T-cell (primary cell): ENCODE data around the gene RGS14. TPM values are rescaled to one million over a fixed set of nuclear protein-coding genes. Genes with fewer than 3 reads are reported as not detected.
"Not testable (repeated sequence)": the region's sequence is repeated elsewhere in the genome, so short reads cannot be mapped to it uniquely, and the experiment has no call there.

Experiments
- ATAC-seq, 4 experiments: fragments of 200-7000 bp in 3 of 4; fragments of 150-1000 bp in 1 of 4; cut with Tn5 transposase; replicated peaks in 1 of 4; 1 replicate in 3 of 4; 2 replicates in 1 of 4; pipeline ENCODE4 v1.10.0; 2021; ENCODE audit warnings: moderate library complexity in 3 of 4, mild to moderate bottlenecking in 2 of 4, moderate number of reproducible peaks in 1 of 4
- CTCF ChIA-PET, 2 donors: fragments of 300-600 bp; sonication (Branson Sonifier 250); formaldehyde crosslinking; loops; one replicate each; lab custom pipeline; 2022; ENCODE audit warnings: antibody characterized with exemption in 2 of 2; lab: Charles Lee
- POLR2A ChIA-PET, 2 donors: fragments of 300-600 bp; sonication (Branson Sonifier 250); formaldehyde crosslinking; loops; one replicate each; lab custom pipeline; 2022; ENCODE audit warnings: antibody characterized with exemption in 2 of 2; lab: Charles Lee
- DNase-seq, 35 experiments: peaks; one replicate each; pipeline versions ENCODE4 v3.0.0 to v3.0.0-alpha.2; 2013 to 2023
- H3K27ac ChIP-seq: one replicate; pipeline ENCODE4 v1.5.1; 2013; ENCODE audit warnings: low read length
- H3K27me3 ChIP-seq, 2 experiments: replicated peaks in 1 of 2; 1 replicate in 1 of 2; 2 replicates in 1 of 2; pipeline versions ENCODE4 v1.6.1 to v1.7.0; 2013; ENCODE audit warnings: low read length in 1 of 2, mixed read lengths in 1 of 2; ENCODE audit not compliant: control insufficient read depth in 2 of 2, insufficient read depth in 2 of 2; ENCODE audit errors: extremely low read depth in 1 of 2
- H3K36me3 ChIP-seq, 2 donors: 1 replicate in 1 of 2; 2 replicates in 1 of 2; pipeline versions ENCODE4 v1.6.1 to v1.7.0; 2013; ENCODE audit warnings: low read length in 1 of 2; ENCODE audit not compliant: control insufficient read depth in 2 of 2, insufficient read depth in 1 of 2; ENCODE audit errors: extremely low read depth in 1 of 2
- H3K4me1 ChIP-seq, 2 experiments: 1 replicate in 1 of 2; 2 replicates in 1 of 2; pipeline versions ENCODE4 v1.6.1 to v1.7.0; 2013; ENCODE audit warnings: low read length in 2 of 2, mixed read lengths in 1 of 2; ENCODE audit not compliant: insufficient read depth in 2 of 2, control insufficient read depth in 1 of 2; ENCODE audit errors: extremely low read depth in 1 of 2
- H3K4me3 ChIP-seq, 2 donors: 1 replicate in 1 of 2; 2 replicates in 1 of 2; pipeline versions ENCODE4 v1.5.1 to v1.7.0; 2013; ENCODE audit warnings: mild to moderate bottlenecking in 2 of 2, low read length in 1 of 2, moderate library complexity in 1 of 2; ENCODE audit not compliant: control insufficient read depth in 1 of 2; ENCODE audit errors: extremely low read depth in 1 of 2
- H3K9me3 ChIP-seq: 2 replicates; pipeline ENCODE4 v1.7.0; 2013
- H3K27ac Mint-ChIP-seq, 2 donors: one replicate each; pipeline ENCODE4 v1.8.0; 2020 to 2021; ENCODE audit warnings: mild to moderate bottlenecking in 2 of 2, mixed read lengths in 2 of 2
- H3K27me3 Mint-ChIP-seq, 2 donors: one replicate each; pipeline ENCODE4 v1.8.0; 2021 to 2022; ENCODE audit warnings: mixed read lengths in 2 of 2
- H3K36me3 Mint-ChIP-seq: one replicate; pipeline ENCODE4 v1.8.0; 2021; ENCODE audit warnings: mixed read lengths
- H3K4me1 Mint-ChIP-seq, 3 donors: one replicate each; pipeline ENCODE4 v1.8.0; 2020 to 2022; ENCODE audit warnings: mixed read lengths in 3 of 3, mild to moderate bottlenecking in 1 of 3
- H3K4me3 Mint-ChIP-seq, 3 donors: one replicate each; pipeline ENCODE4 v1.8.0; 2020 to 2022; ENCODE audit warnings: mild to moderate bottlenecking in 3 of 3, mixed read lengths in 3 of 3, moderate library complexity in 3 of 3
- H3K9me3 Mint-ChIP-seq, 3 donors: one replicate each; pipeline ENCODE4 v1.8.0; 2020 to 2022; ENCODE audit warnings: mixed read lengths in 3 of 3
- WGBS: methylation state at CpG from one replicate; pipeline ENCODE4 v1.1.5; 2013; ENCODE audit warnings: missing lambda C conversion rate; ENCODE audit not compliant: insufficient coverage; 5-methylcytosine and 5-hydroxymethylcytosine counted together
- total RNA-seq, 35 experiments: library from RNA in 6 of 35; stranded (reverse) in 6 of 35; fragments of 120-200 nt in 1 of 35; gene quantifications; one replicate each; pipeline versions ENCODE4 v1.2.1 to v1.2.4 and lab custom pipeline; 2013 to 2026

The RGS14 gene
- total RNA-seq, 5 donors from 2014 or later (not counting 1 experiment from before 2014, with no cell fraction given) = 85.7 to 209 (median 195) TPM

DNA sequence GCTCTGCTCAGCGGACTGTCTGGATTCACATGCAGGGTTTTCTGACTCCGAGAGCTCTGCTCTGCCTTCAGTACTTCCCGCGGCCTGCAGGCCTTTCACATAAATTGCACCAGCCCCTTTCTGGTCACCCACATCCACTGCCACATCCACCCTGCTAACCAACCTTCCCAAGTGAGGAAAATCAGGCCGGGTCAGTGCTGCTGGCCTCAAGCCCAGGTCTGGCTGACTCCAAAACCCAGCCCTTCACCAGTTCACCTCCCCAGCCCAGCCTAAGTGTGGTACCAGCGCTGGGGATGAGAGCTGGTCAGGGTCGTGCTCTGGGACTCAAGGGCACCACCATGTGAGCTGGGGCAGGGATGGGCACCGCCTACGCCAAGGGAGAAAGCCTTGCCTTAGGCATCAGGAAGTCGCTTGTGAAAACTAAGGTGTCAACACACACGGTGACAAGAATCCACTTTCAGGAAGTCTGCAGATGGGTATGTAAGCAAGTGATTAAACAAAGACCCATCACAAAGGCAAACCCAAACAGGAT lies 18.6 kb upstream of the RGS14 start:
- POLR2A ChIA-PET = no interaction called here
- DNase-seq (peak in 1 of 35 experiments; percentile 17), ATAC-seq (no peak)
- H3K4me3 Mint-ChIP-seq = no peak overlapping the region
- peaks cover 0 to 7% (median 0%) of the 10 kb centered on the region in 3 donors for H3K9me3 Mint-ChIP-seq
- peak overlapping the region in 1 of 2 donors; percentile 63 for H3K27ac Mint-ChIP-seq
- CTCF ChIA-PET = interaction anchor here in 1 of 2 donors (0.6 kb wide), 1 partner anchor 159 kb away, joined by 3 read pairs; no protein-coding TSS in a partner anchor
- H3K36me3 Mint-ChIP-seq = peaks cover 46% of the 10 kb centered on the region
- Histone ChIP-seq H3K4me3 (no peak overlapping the region), H3K27me3 (no peaks in the 10 kb centered on the region), H3K27ac (peak overlapping the region; percentile 21), H3K36me3 (peaks cover 24 to 72% of the 10 kb centered on the region in 2 donors), H3K4me1 (peaks cover 0 to 15% of the 10 kb centered on the region in 2 experiments), H3K9me3 (no peaks in the 10 kb centered on the region)
- H3K4me1 Mint-ChIP-seq = peaks cover 17 to 25% (median 23%) of the 10 kb centered on the region in 3 donors
- WGBS = 77% methylated on average over 9 of the region's 11 CpGs
- no peaks in the 10 kb centered on the region for H3K27me3 Mint-ChIP-seq

DNA sequence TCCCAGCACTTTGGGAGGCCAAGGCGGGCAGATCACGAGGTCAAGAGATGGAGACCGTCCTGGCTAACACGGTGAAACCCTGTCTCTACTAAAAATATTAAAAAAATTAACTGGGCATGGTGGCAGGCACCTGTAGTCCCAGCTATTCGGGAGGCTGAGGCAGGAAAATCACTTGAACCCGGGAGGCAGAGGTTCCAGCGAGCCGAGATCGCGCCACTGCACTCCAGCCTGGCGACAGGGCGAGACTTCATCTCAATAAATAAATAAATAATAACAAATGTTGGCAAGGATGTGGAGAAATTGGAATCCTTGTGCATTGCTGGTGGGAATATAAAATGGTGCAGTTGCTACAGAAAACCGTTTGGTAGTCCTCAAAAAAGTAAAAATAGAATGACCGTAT lies 14.7 kb upstream of the RGS14 start:
- H3K4me3 ChIP-seq, CTCF ChIA-PET, ATAC-seq, H3K9me3 ChIP-seq, H3K4me3 Mint-ChIP-seq, POLR2A ChIA-PET, H3K27me3 ChIP-seq, H3K9me3 Mint-ChIP-seq, H3K27ac ChIP-seq, H3K27ac Mint-ChIP-seq, H3K27me3 Mint-ChIP-seq, DNase-seq: not testable (repeated sequence)
- peaks cover 29 to 46% (median 44%) of the 10 kb centered on the region in 3 donors for H3K4me1 Mint-ChIP-seq
- 100% methylated on average over 6 of the region's 14 CpGs for WGBS
- peaks cover 32% of the 10 kb centered on the region for H3K36me3 Mint-ChIP-seq
- Histone ChIP-seq H3K36me3 (peaks cover 8 to 56% of the 10 kb centered on the region in 2 donors), H3K4me1 (peaks cover 2 to 26% of the 10 kb centered on the region in 2 experiments)

DNA sequence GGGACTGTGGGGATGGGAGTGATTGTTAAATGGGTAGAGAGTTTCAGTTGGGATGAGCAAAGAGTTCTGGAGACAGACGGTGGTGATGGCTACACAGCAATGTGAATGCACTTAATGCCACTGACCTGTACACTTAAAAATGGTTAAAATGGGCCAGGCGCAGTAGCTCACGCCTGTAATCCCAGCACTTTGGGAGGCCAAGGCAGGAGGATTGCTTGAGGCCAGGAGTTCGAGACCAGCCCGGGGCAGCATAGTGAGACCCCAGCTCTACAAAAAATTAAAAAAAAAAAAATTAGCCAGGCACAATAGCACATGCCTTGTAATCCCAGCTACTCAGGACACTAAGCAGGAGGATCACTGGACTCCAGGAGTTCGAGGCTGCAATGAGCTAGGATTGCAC lies 13.9 kb upstream of the RGS14 start:
- ChIA-PET POLR2A (no interaction called here), CTCF (interaction anchor here in 1 of 2 donors (0.6 to 0.7 kb wide), 2 partner anchors 18 to 40 kb away, joined by 3 to 7 read pairs; partner anchors contain the start of genes PRELID1 and RAB24)
- no peak overlapping the region for H3K4me3 ChIP-seq
- DNase-seq = no peak
- 94% methylated on average over 3 of the region's 6 CpGs for WGBS
- no peak overlapping the region for H3K27ac ChIP-seq
- H3K4me3 Mint-ChIP-seq = no peak overlapping the region
- H3K4me1 ChIP-seq = peaks cover 2 to 25% of the 10 kb centered on the region in 2 experiments
- H3K27me3 Mint-ChIP-seq = no peaks in the 10 kb centered on the region
- H3K4me1 Mint-ChIP-seq = peaks cover 29 to 47% (median 45%) of the 10 kb centered on the region in 3 donors
- no peak for ATAC-seq
- H3K36me3 ChIP-seq = peaks cover 5 to 50% of the 10 kb centered on the region in 2 donors
- H3K27me3 ChIP-seq = no peaks in the 10 kb centered on the region
- H3K36me3 Mint-ChIP-seq = peaks cover 32% of the 10 kb centered on the region
- no peaks in the 10 kb centered on the region for H3K9me3 ChIP-seq
- no peak overlapping the region for H3K27ac Mint-ChIP-seq
- peaks cover 0 to 7% (median 0%) of the 10 kb centered on the region in 3 donors for H3K9me3 Mint-ChIP-seq

- Mint-ChIP-seq H3K4me3 (no peak overlapping the region), H3K4me1 (peaks cover 33 to 48% (median 45%) of the 10 kb centered on the region in 3 donors), H3K9me3 (peaks cover 0 to 2% (median 0%) of the 10 kb centered on the region in 3 donors), H3K36me3 (peaks cover 34% of the 10 kb centered on the region), H3K27ac (no peak overlapping the region), H3K27me3 (no peaks in the 10 kb centered on the region)
- no peak for ATAC-seq
- Histone ChIP-seq H3K9me3 (no peaks in the 10 kb centered on the region), H3K4me3 (no peak overlapping the region), H3K4me1 (peaks cover 4 to 28% of the 10 kb centered on the region in 2 experiments), H3K27me3 (no peaks in the 10 kb centered on the region), H3K27ac (no peak overlapping the region), H3K36me3 (peaks cover 4 to 51% of the 10 kb centered on the region in 2 donors)
- CTCF ChIA-PET = interaction anchor here in 1 of 2 donors (0.6 kb wide), 1 partner anchor 189 kb away, joined by 3 read pairs; no protein-coding TSS in a partner anchor
- no peak for DNase-seq
- POLR2A ChIA-PET = no interaction called here
- WGBS = no CpG with 5 or more reads among the region's 6 CpGs
Observed at GRCh38 chr5:177344891-177345290, 12.8 kb upstream of the RGS14 start.

GRCh38 chr5:177346820-177347219 lies 10.9 kb upstream of the RGS14 start:
- POLR2A ChIA-PET = interaction anchor here in 1 of 2 donors (0.8 kb wide), 1 partner anchor 10 kb away, joined by 4 read pairs; no protein-coding TSS in a partner anchor
- Mint-ChIP-seq H3K27me3 (no peaks in the 10 kb centered on the region), H3K36me3 (peaks cover 26% of the 10 kb centered on the region)

DNA sequence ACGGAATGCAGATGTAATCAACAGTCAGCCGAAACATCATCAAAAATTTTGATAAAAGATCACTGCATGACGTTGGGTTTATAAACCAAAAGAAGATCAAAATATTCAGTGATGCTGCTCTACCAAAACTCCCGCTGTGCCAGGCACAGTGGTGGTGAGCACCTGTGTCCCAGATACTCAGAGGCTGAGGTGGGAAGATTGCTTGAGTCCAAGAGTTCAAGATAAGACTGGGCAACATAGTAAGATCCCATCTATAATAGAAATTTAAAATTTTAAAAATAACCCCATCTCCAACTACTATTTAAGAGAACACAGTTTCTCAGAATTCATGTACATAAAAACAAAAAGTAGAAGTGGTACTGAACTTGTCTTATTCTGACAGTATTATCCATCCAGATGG lies 10.0 kb upstream of the RGS14 start:
- peaks cover 5 to 44% of the 10 kb centered on the region in 2 donors for H3K36me3 ChIP-seq
- ChIA-PET POLR2A (interaction anchor here in 1 of 2 donors (0.8 kb wide), 1 partner anchor 9 kb away, joined by 4 read pairs; no protein-coding TSS in a partner anchor), CTCF (no interaction called here)
- no peaks in the 10 kb centered on the region for H3K27me3 Mint-ChIP-seq
- no peak overlapping the region for H3K4me3 Mint-ChIP-seq
- no peaks in the 10 kb centered on the region for H3K9me3 Mint-ChIP-seq
- peaks cover 50 to 59% (median 58%) of the 10 kb centered on the region in 3 donors for H3K4me1 Mint-ChIP-seq
- H3K36me3 Mint-ChIP-seq = peaks cover 25% of the 10 kb centered on the region
- H3K27ac Mint-ChIP-seq = no peak overlapping the region
- 80% methylated on average over 1 of the region's 4 CpGs for WGBS
- H3K4me3 ChIP-seq = no peak overlapping the region
- no peak for DNase-seq
- H3K27ac ChIP-seq = no peak overlapping the region
- peaks cover 18 to 49% of the 10 kb centered on the region in 2 experiments for H3K4me1 ChIP-seq
- H3K9me3 ChIP-seq = no peaks in the 10 kb centered on the region
- no peak for ATAC-seq
- H3K27me3 ChIP-seq = no peaks in the 10 kb centered on the region

More at GRCh38 chr5:177346820-177347219, 10.9 kb upstream of the RGS14 start:
- no peak for DNase-seq
- H3K27ac Mint-ChIP-seq = no peak overlapping the region
- Histone ChIP-seq H3K4me3 (no peak overlapping the region), H3K36me3 (peaks cover 5 to 48% of the 10 kb centered on the region in 2 donors), H3K27ac (no peak overlapping the region), H3K9me3 (no peaks in the 10 kb centered on the region), H3K27me3 (no peaks in the 10 kb centered on the region), H3K4me1 (peaks cover 18 to 43% of the 10 kb centered on the region in 2 experiments)
- no peaks in the 10 kb centered on the region for H3K9me3 Mint-ChIP-seq
- CTCF ChIA-PET = interaction anchor here (0.6 to 0.7 kb wide), 3 partner anchors 34 to 267 kb away, joined by 3 to 4 read pairs (median 4); no protein-coding TSS in a partner anchor
- no peak overlapping the region for H3K4me3 Mint-ChIP-seq
- peaks cover 46 to 55% (median 55%) of the 10 kb centered on the region in 3 donors for H3K4me1 Mint-ChIP-seq
- no peak for ATAC-seq
- 100% methylated on average over 3 of the region's 4 CpGs for WGBS
